ENCODE results near the gene U2AF1L4. TPM values are rescaled to one million over a fixed set of nuclear protein-coding genes. Genes with fewer than 3 reads are reported as not detected.

Gene U2AF1L4
- total and polyA plus RNA-seq, 4 donors, result 8.8 to 37.7 (median 24.7) TPM

GRCh38 chr19:35720648-35721047 is 24.6 kb downstream of the U2AF1L4 start:
- Histone ChIP-seq H3K9me3 (ENCODE audit: control insufficient read depth, insufficient read depth, low read length) (no peaks in the 10 kb centered on the region), H3K27ac (ENCODE audit: low read depth, low read length) (no peak overlapping the region), H3K4me1 (ENCODE audit: control insufficient read depth, insufficient read depth, low read length) (peaks cover 30% of the 10 kb centered on the region), H3K4me3 (ENCODE audit: low read depth, low read length) (no peak overlapping the region), H3K27me3 (ENCODE audit: control insufficient read depth, insufficient read depth, low read length) (no peaks in the 10 kb centered on the region), H3K36me3 (ENCODE audit: control insufficient read depth, insufficient read depth, low read length) (peaks cover 66% of the 10 kb centered on the region)
- no peak for DNase-seq (ENCODE audit: low read depth in 4 of 6, low spot score in 6 of 6)
- 89% methylated on average over 15 of the region's 17 CpGs for WGBS (ENCODE audit: insufficient coverage)

- Histone ChIP-seq H3K27ac (ENCODE audit: low read depth, low read length) (no peak overlapping the region), H3K4me1 (ENCODE audit: control insufficient read depth, insufficient read depth, low read length) (peaks cover 35% of the 10 kb centered on the region), H3K27me3 (ENCODE audit: control insufficient read depth, insufficient read depth, low read length) (no peaks in the 10 kb centered on the region), H3K9me3 (ENCODE audit: control insufficient read depth, insufficient read depth, low read length) (no peaks in the 10 kb centered on the region), H3K36me3 (ENCODE audit: control insufficient read depth, insufficient read depth, low read length) (peaks cover 65% of the 10 kb centered on the region), H3K4me3 (ENCODE audit: low read depth, low read length) (no peak overlapping the region)
- 94% methylated on average over 9 of the region's 9 CpGs for WGBS (ENCODE audit: insufficient coverage)
- no peak for DNase-seq (ENCODE audit: low read depth in 4 of 6, low spot score in 6 of 6)
Observed at GRCh38 chr19:35720163-35720524, 25.1 kb downstream of the U2AF1L4 start.

- H3K36me3 ChIP-seq (ENCODE audit: control insufficient read depth, insufficient read depth, low read length), result peaks cover 63% of the 10 kb centered on the region
- WGBS (ENCODE audit: insufficient coverage), result 91% methylated on average over 21 of the region's 32 CpGs
- no peaks in the 10 kb centered on the region for H3K9me3 ChIP-seq (ENCODE audit: control insufficient read depth, insufficient read depth, low read length)
- no peaks in the 10 kb centered on the region for H3K27me3 ChIP-seq (ENCODE audit: control insufficient read depth, insufficient read depth, low read length)
- peaks cover 40% of the 10 kb centered on the region for H3K4me1 ChIP-seq (ENCODE audit: control insufficient read depth, insufficient read depth, low read length)
- H3K4me3 ChIP-seq (ENCODE audit: low read depth, low read length), result no peak overlapping the region
- H3K27ac ChIP-seq (ENCODE audit: low read depth, low read length), result no peak overlapping the region
- no peak for DNase-seq (ENCODE audit: low read depth in 4 of 6, low spot score in 6 of 6)
Observed at GRCh38 chr19:35719402-35720162, 25.6 kb downstream of the U2AF1L4 start.

- H3K27me3 ChIP-seq (ENCODE audit: control insufficient read depth, insufficient read depth, low read length), result no peaks in the 10 kb centered on the region
- DNase-seq (ENCODE audit: low read depth in 4 of 6, low spot score in 6 of 6), result peak in 2 of 6 donors; percentile 12 to 39
- WGBS (ENCODE audit: insufficient coverage), result 1% methylated on average over 42 of the region's 42 CpGs
Observed at GRCh38 chr19:35718345-35719041, 26.7 kb downstream of the U2AF1L4 start.

GRCh38 chr19:35717665-35718344 is 27.4 kb downstream of the U2AF1L4 start, which contains the start of gene KMT2B:
Gene KMT2B (plus strand): TSS chr19:35718003. CDS start chr19:35718019, 16 bp downstream.
- peak within 1 kb of the TSS; percentile 91 for H3K27ac ChIP-seq (ENCODE audit: low read depth, low read length)

More at GRCh38 chr19:35718345-35719041, 26.7 kb downstream of the U2AF1L4 start:
- Histone ChIP-seq H3K4me3 (ENCODE audit: low read depth, low read length) (peak overlapping the region; percentile 65), H3K27ac (ENCODE audit: low read depth, low read length) (peak overlapping the region; percentile 25), H3K4me1 (ENCODE audit: control insufficient read depth, insufficient read depth, low read length) (peaks cover 42% of the 10 kb centered on the region), H3K9me3 (ENCODE audit: control insufficient read depth, insufficient read depth, low read length) (no peaks in the 10 kb centered on the region), H3K36me3 (ENCODE audit: control insufficient read depth, insufficient read depth, low read length) (peaks cover 53% of the 10 kb centered on the region)

GRCh38 chr19:35716801-35717664 is 28.2 kb downstream of the U2AF1L4 start:
- Histone ChIP-seq H3K27me3 (ENCODE audit: control insufficient read depth, insufficient read depth, low read length) (no peaks in the 10 kb centered on the region), H3K27ac (ENCODE audit: low read depth, low read length) (peak overlapping the region; percentile 91), H3K4me1 (ENCODE audit: control insufficient read depth, insufficient read depth, low read length) (peaks cover 42% of the 10 kb centered on the region), H3K9me3 (ENCODE audit: control insufficient read depth, insufficient read depth, low read length) (no peaks in the 10 kb centered on the region), H3K36me3 (ENCODE audit: control insufficient read depth, insufficient read depth, low read length) (peaks cover 38% of the 10 kb centered on the region), H3K4me3 (ENCODE audit: low read depth, low read length) (peak overlapping the region; percentile 78)
- DNase-seq (ENCODE audit: low read depth in 4 of 6, low spot score in 6 of 6), result peak in 5 of 6 donors; percentile 61 to 99 (median 75)
- 0% methylated on average over 70 of the region's 77 CpGs for WGBS (ENCODE audit: insufficient coverage)

More at GRCh38 chr19:35717665-35718344, 27.4 kb downstream of the U2AF1L4 start, which contains the start of gene KMT2B:
- H3K36me3 ChIP-seq (ENCODE audit: control insufficient read depth, insufficient read depth, low read length), result peaks cover 46% of the 10 kb centered on the region
- peak in 4 of 6 donors; percentile 82 to 94 (median 89) for DNase-seq (ENCODE audit: low read depth in 4 of 6, low spot score in 6 of 6)
- H3K9me3 ChIP-seq (ENCODE audit: control insufficient read depth, insufficient read depth, low read length), result no peaks in the 10 kb centered on the region
- H3K4me3 ChIP-seq (ENCODE audit: low read depth, low read length), result peak within 1 kb of the TSS; percentile 78
- WGBS (ENCODE audit: insufficient coverage), result under 1% methylated on average over 86 of the region's 109 CpGs
- no peaks in the 10 kb centered on the region for H3K27me3 ChIP-seq (ENCODE audit: control insufficient read depth, insufficient read depth, low read length)
- peaks cover 42% of the 10 kb centered on the region for H3K4me1 ChIP-seq (ENCODE audit: control insufficient read depth, insufficient read depth, low read length)

- WGBS (ENCODE audit: insufficient coverage), result 2% methylated on average over 52 of the region's 52 CpGs
- H3K4me1 ChIP-seq (ENCODE audit: control insufficient read depth, insufficient read depth, low read length), result peaks cover 42% of the 10 kb centered on the region
- H3K27me3 ChIP-seq (ENCODE audit: control insufficient read depth, insufficient read depth, low read length), result no peaks in the 10 kb centered on the region
- peaks cover 30% of the 10 kb centered on the region for H3K36me3 ChIP-seq (ENCODE audit: control insufficient read depth, insufficient read depth, low read length)
- no peak for DNase-seq (ENCODE audit: low read depth in 4 of 6, low spot score in 6 of 6)
- peak overlapping the region; percentile 78 for H3K4me3 ChIP-seq (ENCODE audit: low read depth, low read length)
- no peaks in the 10 kb centered on the region for H3K9me3 ChIP-seq (ENCODE audit: control insufficient read depth, insufficient read depth, low read length)
- peak overlapping the region; percentile 91 for H3K27ac ChIP-seq (ENCODE audit: low read depth, low read length)
Observed at GRCh38 chr19:35715981-35716800, 29.0 kb downstream of the U2AF1L4 start.

GRCh38 chr19:35715355-35715809 is 29.8 kb downstream of the U2AF1L4 start:
- Histone ChIP-seq H3K27ac (ENCODE audit: low read depth, low read length) (no peak overlapping the region), H3K36me3 (ENCODE audit: control insufficient read depth, insufficient read depth, low read length) (peaks cover 22% of the 10 kb centered on the region), H3K4me3 (ENCODE audit: low read depth, low read length) (no peak overlapping the region), H3K4me1 (ENCODE audit: control insufficient read depth, insufficient read depth, low read length) (peaks cover 42% of the 10 kb centered on the region), H3K27me3 (ENCODE audit: control insufficient read depth, insufficient read depth, low read length) (no peaks in the 10 kb centered on the region), H3K9me3 (ENCODE audit: control insufficient read depth, insufficient read depth, low read length) (no peaks in the 10 kb centered on the region)
- DNase-seq (ENCODE audit: low read depth in 4 of 6, low spot score in 6 of 6), result no peak
- 79% methylated on average over 7 of the region's 7 CpGs for WGBS (ENCODE audit: insufficient coverage)

All from spinal cord (tissue), 10 donors.